Right lobe of liver (tissue), 6 donors: ENCODE results near the gene IQSEC3. TPM values are rescaled to one million over a fixed set of nuclear protein-coding genes. Genes with fewer than 3 reads are reported as not detected.

Experiments used
- ATAC-seq, 4 donors: fragments of 200-7000 bp; cut with Tn5 transposase; one replicate each; pipeline ENCODE4 v1.9.1; 2020; ENCODE audit warnings: mild to moderate bottlenecking in 4 of 4, moderate library complexity in 4 of 4
- DNase-seq, 3 donors: peaks; one replicate each; pipeline ENCODE4 v3.0.0-alpha.2; 2020
- H3K27ac ChIP-seq, 3 donors: fragments of 200-600 bp; one replicate each; pipeline ENCODE4 v1.8.0; 2022
- H3K27me3 ChIP-seq, 2 donors: fragments of 200-600 bp; one replicate each; pipeline ENCODE4 v1.8.0; 2022
- H3K36me3 ChIP-seq, 4 donors: fragments of 200-600 bp; sonication (generic) in 1 of 4; one replicate each; pipeline versions ENCODE4 v1.5.1 to v1.8.0; 2017 to 2022; ENCODE audit warnings: control low read depth in 1 of 4
- H3K4me1 ChIP-seq, 4 donors: fragments of 200-600 bp; sonication (generic) in 1 of 4; one replicate each; pipeline versions ENCODE4 v1.5.1 to v1.8.0; 2017 to 2022; ENCODE audit warnings: control low read depth in 1 of 4
- H3K4me3 ChIP-seq, 3 donors: fragments of 200-600 bp; one replicate each; pipeline ENCODE4 v1.8.0; 2022
- H3K9me3 ChIP-seq, 4 donors: fragments of 200-600 bp; sonication (generic) in 1 of 4; one replicate each; pipeline versions ENCODE4 v1.5.1 to v1.8.0; 2017 to 2022; ENCODE audit warnings: control low read depth in 1 of 4
- CTCF ChIP-seq, 4 donors: fragments of 200-600 bp in 3 of 4; fragments of 450-650 bp in 1 of 4; IDR thresholded peaks; one replicate each; pipeline versions ENCODE4 v1.5.1 to v1.8.0; 2016 to 2022; ENCODE audit warnings: antibody characterized with exemption in 4 of 4, mild to moderate bottlenecking in 2 of 4
- POLR2A ChIP-seq: fragments of 450-650 bp; IDR thresholded peaks from one replicate; pipeline ENCODE4 v1.6.1; 2017; ENCODE audit warnings: antibody characterized with exemption, mild to moderate bottlenecking
- WGBS: methylation state at CpG from one replicate; pipeline ENCODE4 v1.1.6; 2018; ENCODE audit warnings: low coverage, low lambda C conversion rate; ENCODE audit not compliant: insufficient coverage; ENCODE audit errors: missing lambda C conversion rate; 5-methylcytosine and 5-hydroxymethylcytosine counted together
- intact Hi-C, 2 donors: fragments of 100-400 bp; cut with DNase I; formaldehyde crosslinking; loops; one replicate each; pipeline versions ENCODE4 v1.11.2 to v1.14.1; 2022
- total RNA-seq, 6 experiments: library from RNA; depleted of rRNA in 2 of 6; stranded (reverse); fragments of >200 nt in 2 of 6; fragmentation: NEBNext Ultra II Directional in 3 of 6; extraction: Animal tissue kit (Norgen Biotek cat#: 25700) in 3 of 6; gene quantifications; one replicate each; pipeline versions ENCODE4 v1.1.0 to v1.2.4, GENCODE V29; 2016 to 2023
- donor health status: DM: no; HTN: yes; CAD: no.
- donor health status: DM: no; HTN: no; CAD: no.
- donor health status: DM: no; HTN: no; CAD: no.
- donor health status: DM: no; HTN: yes; CAD: no.
- donor health status: DM: no; HTN: yes; CAD: no.

Gene IQSEC3
- total RNA-seq, 6 experiments from 2014 or later, result 0.05 to 0.64 (median 0.15) TPM; not detected in 1

DNA sequence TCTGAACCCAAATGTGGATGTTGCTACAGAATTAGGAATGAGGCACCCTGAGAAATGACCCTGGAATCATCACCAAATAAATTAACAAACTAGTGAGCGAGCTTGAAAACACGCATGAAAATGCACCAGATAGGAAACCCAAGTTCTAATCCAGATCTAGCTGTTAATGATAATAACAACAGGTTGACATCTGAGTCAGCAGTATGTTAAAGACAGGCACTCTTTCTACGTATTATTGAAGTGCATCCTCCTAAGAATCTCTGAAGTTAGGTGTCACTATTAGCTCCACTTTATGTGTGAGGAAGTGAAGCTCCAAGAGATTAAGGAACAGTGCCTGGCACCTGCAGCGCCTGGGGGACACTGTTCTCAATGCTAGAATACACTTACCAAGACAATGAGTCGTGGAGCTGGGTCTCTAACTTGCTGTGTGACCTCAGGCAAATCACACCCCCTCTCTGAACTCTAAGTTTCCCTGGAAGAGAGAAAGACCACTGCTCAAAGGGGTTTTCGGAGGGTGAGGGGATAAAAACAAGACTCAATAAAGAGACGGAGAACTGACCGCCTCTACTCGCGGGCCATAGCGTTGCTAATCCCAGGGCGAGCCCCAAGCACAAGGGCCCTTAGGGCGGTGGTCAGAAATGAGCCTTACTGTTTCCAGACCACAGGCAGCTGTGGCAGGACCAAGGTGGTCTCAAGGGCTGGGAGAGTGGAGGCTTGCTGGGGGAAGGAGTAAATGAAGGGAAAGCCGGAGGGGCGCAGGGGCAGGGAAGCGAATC lies 145.3 kb downstream of the IQSEC3 start:
- WGBS, result 34% methylated on average over 13 of the region's 16 CpGs
- Histone ChIP-seq H3K36me3 (peaks cover 0 to 23% (median 0%) of the 10 kb centered on the region in 4 donors), H3K27ac (peak overlapping the region; percentile 46 to 95 (median 85)), H3K4me3 (peak overlapping the region; percentile 32 to 68 (median 52)), H3K9me3 (no peaks in the 10 kb centered on the region), H3K4me1 (peaks cover 0 to 48% (median 19%) of the 10 kb centered on the region in 4 donors), H3K27me3 (no peaks in the 10 kb centered on the region)
- TF ChIP-seq POLR2A (no peak), CTCF (IDR thresholded peaks at IDR 0.05) (no peak)
- intact Hi-C loops, result no loop called here
- DNase-seq, result peak in 1 of 3 donors; percentile 17
- no peak for ATAC-seq

DNA sequence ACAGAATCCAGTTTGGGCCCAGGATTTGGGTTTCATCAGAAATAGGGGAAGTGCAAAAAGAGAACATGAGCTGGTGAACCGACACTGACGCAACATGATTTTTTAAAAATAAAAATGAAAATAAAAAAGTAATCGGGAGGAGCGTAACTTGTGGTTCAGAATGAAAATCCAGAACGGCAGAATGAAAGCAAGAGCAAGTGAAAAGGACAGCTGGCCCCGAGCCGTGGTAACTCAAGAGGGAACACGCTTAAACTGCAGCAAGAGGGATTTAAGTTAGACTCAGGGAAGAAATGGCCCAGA lies 145.8 kb downstream of the IQSEC3 start:
- TF ChIP-seq CTCF (IDR thresholded peaks at IDR 0.05) (no peak), POLR2A (no peak)
- H3K27ac ChIP-seq, result peak overlapping the region; percentile 57 to 95 (median 85)
- peaks cover 0 to 17% (median 0%) of the 10 kb centered on the region in 4 donors for H3K36me3 ChIP-seq
- no peak for DNase-seq
- WGBS, result 25% methylated on average over 8 of the region's 8 CpGs
- H3K4me3 ChIP-seq, result peak overlapping the region; percentile 32 to 68 (median 52)
- no peaks in the 10 kb centered on the region for H3K9me3 ChIP-seq
- ATAC-seq, result no peak
- H3K4me1 ChIP-seq, result peaks cover 0 to 48% (median 19%) of the 10 kb centered on the region in 4 donors
- intact Hi-C loops, result no loop called here
- H3K27me3 ChIP-seq, result no peaks in the 10 kb centered on the region

- Histone ChIP-seq H3K9me3 (no peaks in the 10 kb centered on the region), H3K36me3 (peaks cover 0 to 14% (median 0%) of the 10 kb centered on the region in 4 donors), H3K4me3 (peak overlapping the region; percentile 32 to 68 (median 52)), H3K27me3 (no peaks in the 10 kb centered on the region), H3K27ac (peak overlapping the region; percentile 57 to 95 (median 85)), H3K4me1 (peaks cover 0 to 48% (median 19%) of the 10 kb centered on the region in 4 donors)
- DNase-seq (peak; percentile 73 to 91 (median 89)), ATAC-seq (peak; percentile 21 to 56 (median 42))
- 13% methylated on average over 3 of the region's 22 CpGs for WGBS
- intact Hi-C loops, result no loop called here
- TF ChIP-seq POLR2A, result no peak
- no peak for TF ChIP-seq CTCF (IDR thresholded peaks at IDR 0.05)
These were observed 146.4 kb downstream of the IQSEC3 start for GRCh38 chr12:212715-213526.

DNA sequence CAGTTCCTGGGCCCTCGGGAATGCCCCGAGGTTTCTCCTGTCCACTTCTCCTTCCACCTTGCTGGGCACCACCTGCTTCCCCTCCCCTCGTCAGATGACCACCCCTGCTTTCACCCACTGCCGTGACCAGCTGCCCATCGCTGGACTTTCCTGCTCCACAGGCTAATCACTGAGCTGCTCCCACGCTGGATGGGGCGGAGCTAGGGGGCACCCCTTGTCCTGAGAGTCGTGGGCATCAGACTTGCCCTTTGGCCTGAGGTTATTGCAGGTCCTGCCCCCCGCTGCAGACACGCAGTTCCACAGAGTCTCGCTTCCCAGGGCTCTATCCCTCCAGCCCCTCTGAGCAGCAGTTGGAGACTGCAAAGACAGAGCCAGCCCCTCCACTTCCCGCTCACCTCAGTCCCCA lies 147.0 kb downstream of the IQSEC3 start:
- Histone ChIP-seq H3K9me3 (no peaks in the 10 kb centered on the region), H3K27me3 (no peaks in the 10 kb centered on the region), H3K4me3 (peak overlapping the region; percentile 32 to 68 (median 52)), H3K36me3 (peaks cover 0 to 10% (median 0%) of the 10 kb centered on the region in 4 donors), H3K4me1 (peaks cover 0 to 44% (median 19%) of the 10 kb centered on the region in 4 donors), H3K27ac (peak overlapping the region in 2 of 3 donors; percentile 85 to 95)
- DNase-seq (peak; percentile 40 to 82 (median 79)), ATAC-seq (peak; percentile 10 to 51 (median 32))
- intact Hi-C loops, result no loop called here
- 20% methylated on average over 12 of the region's 12 CpGs for WGBS
- no peak for TF ChIP-seq POLR2A
